Keratinocyte (primary cell): ENCODE data around the gene DCTN4. TPM values are rescaled to one million over a fixed set of nuclear protein-coding genes. Genes with fewer than 3 reads are reported as not detected.

Experiments used
- DNase-seq: peaks from one replicate; pipeline ENCODE4 v3.0.0-alpha.2; 2011; ENCODE audit warnings: low read depth, missing footprints, low spot score
- FAIRE-seq: peaks from 2 replicates; lab custom pipeline; 2011; peaks lifted over from hg19 to GRCh38; lab: Jason Lieb, UNC
- H2AFZ ChIP-seq: 2 replicates; pipeline ENCODE4 v1.6.0; 2012; ENCODE audit warnings: low read length, control low read depth, inconsistent platforms; ENCODE audit not compliant: control insufficient read depth
- H3K27ac ChIP-seq: 2 replicates; pipeline ENCODE4 v1.5.1; 2011; ENCODE audit warnings: low read length; ENCODE audit not compliant: control insufficient read depth, insufficient read depth
- H3K27me3 ChIP-seq: 3 replicates; pipeline ENCODE4 v1.6.0; 2011; ENCODE audit warnings: low read length; ENCODE audit not compliant: control insufficient read depth, insufficient read depth; ENCODE audit errors: extremely low read depth
- H3K36me3 ChIP-seq, 2 experiments: 2 replicates in 1 of 2; 3 replicates in 1 of 2; pipeline ENCODE4 v1.5.1; 2011; ENCODE audit warnings: low read length in 2 of 2, mild to moderate bottlenecking in 1 of 2; ENCODE audit not compliant: control insufficient read depth in 2 of 2, insufficient read depth in 2 of 2; ENCODE audit errors: extremely low read depth in 1 of 2
- H3K4me1 ChIP-seq: 3 replicates; pipeline ENCODE4 v1.5.1; 2011; ENCODE audit warnings: low read length; ENCODE audit not compliant: control insufficient read depth, insufficient read depth; ENCODE audit errors: extremely low read depth
- H3K4me2 ChIP-seq: 3 replicates; pipeline ENCODE4 v1.6.0; 2011; ENCODE audit warnings: low read depth, low read length; ENCODE audit not compliant: control insufficient read depth, insufficient read depth; ENCODE audit errors: extremely low read depth
- H3K4me3 ChIP-seq, 3 experiments: fragments of 200-600 bp in 1 of 3; sonication (generic) in 1 of 3; 2 replicates in 2 of 3; 3 replicates in 1 of 3; pipeline ENCODE4 v1.5.1; 2011 to 2016; ENCODE audit warnings: low read length in 3 of 3, mild to moderate bottlenecking in 3 of 3, control low read depth in 2 of 3, inconsistent platforms in 1 of 3, low read depth in 1 of 3, mixed read lengths in 1 of 3, mixed run types in 1 of 3, moderate library complexity in 1 of 3; ENCODE audit not compliant: control insufficient read depth in 2 of 3, insufficient read depth in 2 of 3; ENCODE audit errors: extremely low read depth in 1 of 3
- H3K79me2 ChIP-seq: 2 replicates; pipeline ENCODE4 v1.6.0; 2012; ENCODE audit warnings: low read length; ENCODE audit not compliant: control insufficient read depth, insufficient read depth
- H3K9ac ChIP-seq: 3 replicates; pipeline ENCODE4 v1.6.0; 2011; ENCODE audit warnings: low read length; ENCODE audit not compliant: control insufficient read depth, insufficient read depth; ENCODE audit errors: extremely low read depth
- H3K9me1 ChIP-seq: 3 replicates; pipeline ENCODE4 v1.6.0; 2011; ENCODE audit warnings: low read length; ENCODE audit not compliant: control insufficient read depth, insufficient read depth; ENCODE audit errors: extremely low read depth
- H3K9me3 ChIP-seq: 2 replicates; pipeline ENCODE4 v1.5.1; 2012; ENCODE audit warnings: low read depth, low read length; ENCODE audit not compliant: control insufficient read depth
- H4K20me1 ChIP-seq: 3 replicates; pipeline ENCODE4 v1.6.0; 2011; ENCODE audit warnings: low read length; ENCODE audit not compliant: control insufficient read depth, insufficient read depth; ENCODE audit errors: extremely low read depth
- EZH2 ChIP-seq: IDR thresholded peaks from one replicate; pipeline ENCODE4 v1.6.1; 2012; ENCODE audit warnings: inconsistent platforms, mild to moderate bottlenecking, low read length, moderate library complexity
- dilution Hi-C: fragments of 300-500 bp; cut with MboI; formaldehyde crosslinking; loops from one replicate; pipeline ENCODE4 v1.7.0; 2020; ENCODE audit warnings: low sequenced_read_pairs; ENCODE audit not compliant: extremely low pct_ligation_motif_present
- polyA plus RNA-seq, 5 experiments: library from polyadenylated mRNA; depleted of rRNA in 3 of 5; stranded (reverse) in 3 of 5; stranded (forward) in 1 of 5; unstranded in 1 of 5; fragments of >200 nt; gene quantifications; 1 replicate in 1 of 5; 2 replicates in 3 of 5; 3 replicates in 1 of 5; pipeline versions ENCODE4 v1.2.1 to v1.2.3, GENCODE V29; 2011 to 2012; ENCODE audit warnings: missing spikeins in 2 of 5, low read depth in 1 of 5, low replicate concordance in 1 of 5
- TF ChIP-seq, protein P1 (sequence below), 3 experiments: IDR thresholded peaks in 1 of 3; conservative IDR thresholded peaks in 1 of 3; optimal IDR thresholded peaks in 1 of 3; 2 replicates in 2 of 3; 3 replicates in 1 of 3; pipeline versions ENCODE3 to v1.5.1; 2011; ENCODE audit warnings: low read length in 3 of 3, mild to moderate bottlenecking in 3 of 3, moderate library complexity in 2 of 3, control low read depth in 1 of 3, inconsistent platforms in 1 of 3; ENCODE audit not compliant: insufficient read depth in 2 of 3; ENCODE audit errors: extremely low read depth in 1 of 3

Gene DCTN4
- polyA plus RNA-seq, 1 donor (not counting 4 experiments of a cell fraction or from before 2014, with no cell fraction given), result 44.3 TPM

DNA sequence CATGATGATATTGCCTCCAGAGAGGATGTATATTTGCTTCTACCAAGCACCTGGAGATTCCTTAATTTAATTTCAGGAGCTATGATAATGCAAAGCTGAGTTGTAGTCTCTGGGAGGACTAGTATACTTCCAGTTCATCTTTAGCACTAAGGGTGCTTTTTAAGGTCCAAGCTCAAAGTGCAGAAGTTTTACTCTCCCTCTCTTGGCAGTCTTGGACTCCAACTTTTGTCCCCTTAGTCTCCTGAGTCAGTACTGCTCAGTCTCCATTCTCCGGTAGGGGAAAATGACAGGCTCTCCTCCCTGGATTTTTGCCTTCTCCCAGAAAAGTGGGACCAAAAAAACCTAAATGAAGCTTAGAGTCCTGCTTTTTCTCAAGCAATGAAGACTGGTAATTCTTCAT, 28.1 kb upstream of the DCTN4 start:
- no peak overlapping the region for H3K4me3 ChIP-seq
- H3K27ac ChIP-seq, result no peak overlapping the region
- no peak overlapping the region for H2AFZ ChIP-seq
- H3K9me1 ChIP-seq, result peaks cover 2% of the 10 kb centered on the region
- peaks cover 0 to 7% of the 10 kb centered on the region in 2 experiments for H3K36me3 ChIP-seq
- H3K79me2 ChIP-seq, result peaks cover 60% of the 10 kb centered on the region
- FAIRE-seq, result no peak
- no peaks in the 10 kb centered on the region for H3K9me3 ChIP-seq
- no peak overlapping the region for H3K4me2 ChIP-seq
- no peak overlapping the region for H3K9ac ChIP-seq
- no peaks in the 10 kb centered on the region for H4K20me1 ChIP-seq
- no peak for DNase-seq
- no peaks in the 10 kb centered on the region for H3K27me3 ChIP-seq
- dilution Hi-C loops, result no loop called here
- peaks cover 54% of the 10 kb centered on the region for H3K4me1 ChIP-seq
- TF ChIP-seq, protein P1, sequence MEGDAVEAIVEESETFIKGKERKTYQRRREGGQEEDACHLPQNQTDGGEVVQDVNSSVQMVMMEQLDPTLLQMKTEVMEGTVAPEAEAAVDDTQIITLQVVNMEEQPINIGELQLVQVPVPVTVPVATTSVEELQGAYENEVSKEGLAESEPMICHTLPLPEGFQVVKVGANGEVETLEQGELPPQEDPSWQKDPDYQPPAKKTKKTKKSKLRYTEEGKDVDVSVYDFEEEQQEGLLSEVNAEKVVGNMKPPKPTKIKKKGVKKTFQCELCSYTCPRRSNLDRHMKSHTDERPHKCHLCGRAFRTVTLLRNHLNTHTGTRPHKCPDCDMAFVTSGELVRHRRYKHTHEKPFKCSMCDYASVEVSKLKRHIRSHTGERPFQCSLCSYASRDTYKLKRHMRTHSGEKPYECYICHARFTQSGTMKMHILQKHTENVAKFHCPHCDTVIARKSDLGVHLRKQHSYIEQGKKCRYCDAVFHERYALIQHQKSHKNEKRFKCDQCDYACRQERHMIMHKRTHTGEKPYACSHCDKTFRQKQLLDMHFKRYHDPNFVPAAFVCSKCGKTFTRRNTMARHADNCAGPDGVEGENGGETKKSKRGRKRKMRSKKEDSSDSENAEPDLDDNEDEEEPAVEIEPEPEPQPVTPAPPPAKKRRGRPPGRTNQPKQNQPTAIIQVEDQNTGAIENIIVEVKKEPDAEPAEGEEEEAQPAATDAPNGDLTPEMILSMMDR (optimal IDR thresholded peaks at IDR 0.05 in 1 of 3, IDR thresholded peaks at IDR 0.05 in 1 of 3, conservative IDR thresholded peaks at IDR 0.05 in 1 of 3; ENCODE audit: extremely low read depth in 1 of 3, insufficient read depth in 2 of 3, low read length in 3 of 3), result no peak
- no peak for TF ChIP-seq EZH2

- Histone ChIP-seq H3K9ac (no peak overlapping the region), H3K4me3 (no peak overlapping the region), H3K36me3 (peaks cover 0 to 7% of the 10 kb centered on the region in 2 experiments), H4K20me1 (no peaks in the 10 kb centered on the region), H3K9me3 (no peaks in the 10 kb centered on the region), H2AFZ (no peak overlapping the region), H3K4me1 (peaks cover 55% of the 10 kb centered on the region), H3K27ac (no peak overlapping the region), H3K27me3 (no peaks in the 10 kb centered on the region), H3K9me1 (peaks cover 2% of the 10 kb centered on the region), H3K4me2 (no peak overlapping the region), H3K79me2 (peaks cover 58% of the 10 kb centered on the region)
- TF ChIP-seq EZH2, result no peak
- TF ChIP-seq, protein P1 (optimal IDR thresholded peaks at IDR 0.05 in 1 of 3, IDR thresholded peaks at IDR 0.05 in 1 of 3, conservative IDR thresholded peaks at IDR 0.05 in 1 of 3; ENCODE audit: extremely low read depth in 1 of 3, insufficient read depth in 2 of 3, low read length in 3 of 3), result no peak
- dilution Hi-C loops, result no loop called here
- DNase-seq, result no peak
- FAIRE-seq, result no peak
Observed at GRCh38 chr5:150785950-150786349, 27.1 kb upstream of the DCTN4 start.
